Right lobe of liver (tissue), 6 donors: ENCODE measurements around the gene DHX57. TPM values are rescaled to one million over a fixed set of nuclear protein-coding genes. Genes with fewer than 3 reads are reported as not detected.
"Not testable (repeated sequence)": the region's sequence is repeated elsewhere in the genome, so short reads cannot be mapped to it uniquely, and the experiment has no call there.

Source experiments
- ATAC-seq, 4 donors: fragments of 200-7000 bp; cut with Tn5 transposase; one replicate each; pipeline ENCODE4 v1.9.1; 2020; ENCODE audit warnings: mild to moderate bottlenecking in 4 of 4, moderate library complexity in 4 of 4
- DNase-seq, 3 donors: peaks; one replicate each; pipeline ENCODE4 v3.0.0-alpha.2; 2020
- H3K27ac ChIP-seq, 3 donors: fragments of 200-600 bp; one replicate each; pipeline ENCODE4 v1.8.0; 2022
- H3K27me3 ChIP-seq, 2 donors: fragments of 200-600 bp; one replicate each; pipeline ENCODE4 v1.8.0; 2022
- H3K36me3 ChIP-seq, 4 donors: fragments of 200-600 bp; sonication (generic) in 1 of 4; one replicate each; pipeline versions ENCODE4 v1.5.1 to v1.8.0; 2017 to 2022; ENCODE audit warnings: control low read depth in 1 of 4
- H3K4me1 ChIP-seq, 4 donors: fragments of 200-600 bp; sonication (generic) in 1 of 4; one replicate each; pipeline versions ENCODE4 v1.5.1 to v1.8.0; 2017 to 2022; ENCODE audit warnings: control low read depth in 1 of 4
- H3K4me3 ChIP-seq, 3 donors: fragments of 200-600 bp; one replicate each; pipeline ENCODE4 v1.8.0; 2022
- H3K9me3 ChIP-seq, 4 donors: fragments of 200-600 bp; sonication (generic) in 1 of 4; one replicate each; pipeline versions ENCODE4 v1.5.1 to v1.8.0; 2017 to 2022; ENCODE audit warnings: control low read depth in 1 of 4
- CTCF ChIP-seq, 4 donors: fragments of 200-600 bp in 3 of 4; fragments of 450-650 bp in 1 of 4; IDR thresholded peaks; one replicate each; pipeline versions ENCODE4 v1.5.1 to v1.8.0; 2016 to 2022; ENCODE audit warnings: antibody characterized with exemption in 4 of 4, mild to moderate bottlenecking in 2 of 4
- POLR2A ChIP-seq: fragments of 450-650 bp; IDR thresholded peaks from one replicate; pipeline ENCODE4 v1.6.1; 2017; ENCODE audit warnings: antibody characterized with exemption, mild to moderate bottlenecking
- WGBS: methylation state at CpG from one replicate; pipeline ENCODE4 v1.1.6; 2018; ENCODE audit warnings: low coverage, low lambda C conversion rate; ENCODE audit not compliant: insufficient coverage; ENCODE audit errors: missing lambda C conversion rate; 5-methylcytosine and 5-hydroxymethylcytosine counted together
- intact Hi-C, 2 donors: fragments of 100-400 bp; cut with DNase I; formaldehyde crosslinking; loops; one replicate each; pipeline versions ENCODE4 v1.11.2 to v1.14.1; 2022
- total RNA-seq, 6 experiments: library from RNA; depleted of rRNA in 2 of 6; stranded (reverse); fragments of >200 nt in 2 of 6; fragmentation: NEBNext Ultra II Directional in 3 of 6; extraction: Animal tissue kit (Norgen Biotek cat#: 25700) in 3 of 6; gene quantifications; one replicate each; pipeline versions ENCODE4 v1.1.0 to v1.2.4, GENCODE V29; 2016 to 2023
- donor health status: DM: no; HTN: yes; CAD: no.
- donor health status: DM: no; HTN: no; CAD: no.
- donor health status: DM: no; HTN: no; CAD: no.
- donor health status: DM: no; HTN: yes; CAD: no.
- donor health status: DM: no; HTN: yes; CAD: no.

The DHX57 gene
- total RNA-seq, 6 experiments from 2014 or later, result 4.4 to 6.4 (median 4.9) TPM

- H3K4me3 ChIP-seq, result no peak overlapping the region
- TF ChIP-seq CTCF (IDR thresholded peaks at IDR 0.05) (no peak), POLR2A (no peak)
- DNase-seq (no peak), ATAC-seq (no peak)
- WGBS, result 8% methylated on average over 2 of the region's 2 CpGs
- no peaks in the 10 kb centered on the region for H3K36me3 ChIP-seq
- intact Hi-C loops, result no loop called here
- peak overlapping the region in 2 of 3 donors; percentile 89 to 95 for H3K27ac ChIP-seq
- H3K4me1 ChIP-seq, result peaks cover 0 to 28% (median 13%) of the 10 kb centered on the region in 4 donors
- no peaks in the 10 kb centered on the region for H3K9me3 ChIP-seq
- H3K27me3 ChIP-seq, result no peaks in the 10 kb centered on the region
Observed at GRCh38 chr2:38792751-38793150, 83.0 kb downstream of the DHX57 start.

GRCh38 chr2:38792321-38792720 is 83.4 kb downstream of the DHX57 start:
- DNase-seq, H3K9me3 ChIP-seq, ATAC-seq, H3K4me3 ChIP-seq, H3K36me3 ChIP-seq, H3K27me3 ChIP-seq, intact Hi-C loops: not testable (repeated sequence)
- Histone ChIP-seq H3K4me1 (peaks cover 0 to 28% (median 13%) of the 10 kb centered on the region in 4 donors), H3K27ac (peak overlapping the region in 1 of 3 donors; percentile 95)
- WGBS, result 92% methylated on average over 6 of the region's 8 CpGs

DNA sequence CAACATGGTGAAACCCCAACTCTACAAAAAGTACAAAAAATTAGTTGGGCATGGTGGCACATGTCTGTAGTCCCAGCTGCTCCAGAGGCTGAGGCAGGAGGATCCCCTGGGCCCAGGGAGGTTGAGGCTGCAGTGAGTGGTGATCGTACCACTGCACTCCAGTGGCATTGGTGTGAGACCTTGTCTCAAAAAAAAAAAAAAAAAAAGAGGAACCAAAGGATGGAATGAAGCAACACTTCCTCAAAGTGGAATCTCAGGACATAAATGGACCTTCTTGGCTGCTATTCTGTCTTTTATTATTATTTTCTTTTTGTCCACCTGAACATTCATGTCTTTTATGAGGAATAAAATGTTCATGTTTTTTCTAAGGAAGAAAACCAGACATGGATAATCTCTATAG is 84.0 kb downstream of the DHX57 start:
- WGBS, result 60% methylated on average over 1 of the region's 1 CpG
- H3K4me1 ChIP-seq, result peaks cover 0 to 28% (median 13%) of the 10 kb centered on the region in 4 donors

DNA sequence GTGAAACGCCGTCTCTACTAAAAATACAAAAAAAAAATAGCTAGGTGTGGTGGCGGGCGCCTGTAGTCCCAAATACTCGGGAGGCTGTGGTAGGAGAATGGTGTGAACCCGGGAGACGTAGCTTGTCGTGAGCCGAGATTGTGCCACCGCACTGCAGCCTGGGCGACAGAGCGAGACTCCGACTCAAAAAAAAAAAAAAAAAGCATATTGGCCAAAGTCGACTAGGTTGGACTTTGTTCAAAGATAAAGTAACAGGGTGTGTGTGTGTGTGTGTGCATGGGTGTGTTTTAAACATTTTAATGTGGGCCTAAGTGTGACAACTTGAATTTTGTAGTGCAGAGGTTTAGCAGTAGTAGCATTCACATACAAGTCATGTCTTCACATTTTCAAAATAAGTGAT is 86.0 kb downstream of the DHX57 start:
- DNase-seq (no peak), ATAC-seq (peak; percentile 42 to 71 (median 54))
- no peaks in the 10 kb centered on the region for H3K9me3 ChIP-seq
- TF ChIP-seq POLR2A, result no peak
- no peak for TF ChIP-seq CTCF (IDR thresholded peaks at IDR 0.05)
- H3K27me3 ChIP-seq, result no peaks in the 10 kb centered on the region
- WGBS, result 52% methylated on average over 10 of the region's 14 CpGs
- intact Hi-C loops, result no loop called here
- H3K27ac ChIP-seq, result peak overlapping the region in 2 of 3 donors; percentile 57 to 58
- no peaks in the 10 kb centered on the region for H3K36me3 ChIP-seq
- peaks cover 0 to 31% (median 16%) of the 10 kb centered on the region in 4 donors for H3K4me1 ChIP-seq
- H3K4me3 ChIP-seq, result no peak overlapping the region

More for the DNA sequence above, 84.0 kb downstream of the DHX57 start:
- Histone ChIP-seq H3K36me3 (no peaks in the 10 kb centered on the region), H3K27me3 (no peaks in the 10 kb centered on the region), H3K9me3 (no peaks in the 10 kb centered on the region), H3K4me3 (no peak overlapping the region), H3K27ac (no peak overlapping the region)
- DNase-seq (no peak), ATAC-seq (no peak)
- intact Hi-C loops, result no loop called here
- no peak for TF ChIP-seq CTCF (IDR thresholded peaks at IDR 0.05)
- TF ChIP-seq POLR2A, result no peak

GRCh38 chr2:38788306-38788705 is 87.4 kb downstream of the DHX57 start:
- no peak for DNase-seq
- Histone ChIP-seq H3K36me3 (no peaks in the 10 kb centered on the region), H3K4me1 (peaks cover 0 to 27% (median 15%) of the 10 kb centered on the region in 4 donors), H3K27me3 (no peaks in the 10 kb centered on the region), H3K4me3 (no peak overlapping the region), H3K9me3 (no peaks in the 10 kb centered on the region), H3K27ac (no peak overlapping the region)
- ATAC-seq, result no peak
- WGBS, result 91% methylated on average over 5 of the region's 6 CpGs
- TF ChIP-seq CTCF (IDR thresholded peaks at IDR 0.05) (no peak), POLR2A (no peak)
- intact Hi-C loops, result no loop called here
